ENCODE data around the gene CREB3L1. TPM values are rescaled to one million over a fixed set of nuclear protein-coding genes. Genes with fewer than 3 reads are reported as not detected.

CREB3L1 gene
- total and polyA plus RNA-seq, 2 of the 13 experiments (the other 11 are each of a cell fraction or from before 2014, with no cell fraction given) = not detected

GRCh38 chr11:46367916-46368267 lies 90.4 kb downstream of the CREB3L1 start (continued):
- TF ChIP-seq, protein P1, sequence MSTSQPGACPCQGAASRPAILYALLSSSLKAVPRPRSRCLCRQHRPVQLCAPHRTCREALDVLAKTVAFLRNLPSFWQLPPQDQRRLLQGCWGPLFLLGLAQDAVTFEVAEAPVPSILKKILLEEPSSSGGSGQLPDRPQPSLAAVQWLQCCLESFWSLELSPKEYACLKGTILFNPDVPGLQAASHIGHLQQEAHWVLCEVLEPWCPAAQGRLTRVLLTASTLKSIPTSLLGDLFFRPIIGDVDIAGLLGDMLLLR (CRISPR knock-in tag; IDR thresholded peaks at IDR 0.05) = no peak
- TF ChIP-seq ZNF574 (CRISPR knock-in tag; IDR thresholded peaks at IDR 0.05) (no peak), BCL3 (CRISPR knock-in tag; IDR thresholded peaks at IDR 0.05) (no peak), ZNF10 (CRISPR knock-in tag; IDR thresholded peaks at IDR 0.05; ENCODE audit: borderline replicate concordance, low read depth) (no peak), NFIC (IDR thresholded peaks at IDR 0.05; ENCODE audit: low read length) (no peak), NRL (CRISPR knock-in tag; IDR thresholded peaks at IDR 0.05; ENCODE audit: borderline replicate concordance) (0 out of 2 replicates have a peak, but pooled peaks have one; percentile 10)

DNA sequence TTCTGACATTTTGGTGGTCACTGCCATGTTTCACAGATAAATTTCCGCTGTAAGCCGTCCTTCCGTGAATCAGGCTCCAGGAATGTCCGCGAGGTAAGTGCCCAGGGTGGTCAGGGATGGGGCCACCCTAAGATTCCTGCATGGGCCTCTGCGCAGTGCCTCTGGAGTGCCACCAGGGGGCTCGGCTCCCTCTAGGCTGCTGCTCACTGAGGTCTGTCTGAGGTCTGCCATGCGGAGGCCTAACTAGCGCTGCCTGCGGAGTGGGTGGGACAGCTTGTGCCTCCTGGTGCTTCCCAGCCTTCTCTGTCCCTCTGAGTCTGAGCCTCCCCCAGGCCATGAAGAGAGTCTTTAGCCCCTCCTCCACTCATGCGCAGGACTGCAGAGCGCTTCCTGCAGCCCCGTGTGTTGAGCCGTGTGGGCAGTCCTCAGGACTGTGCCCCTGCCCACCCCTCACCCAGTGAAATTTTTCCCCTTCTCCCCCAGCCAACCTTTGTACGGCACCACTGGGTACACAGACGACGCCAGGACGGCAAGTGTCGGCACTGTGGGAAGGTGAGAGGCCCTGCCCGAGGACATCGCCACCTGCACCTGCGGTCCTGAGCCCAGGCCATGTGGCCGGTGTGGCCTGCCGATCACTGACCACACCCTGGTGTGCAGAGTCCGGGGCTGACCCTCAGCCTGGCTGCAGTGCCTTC lies 92.1 kb downstream of the CREB3L1 start:
- Histone ChIP-seq H4K20me1 (ENCODE audit: insufficient read depth, low read length) (no peaks in the 10 kb centered on the region), H3K4me2 (ENCODE audit: low read depth, low read length) (no peak overlapping the region), H3K27me3 (ENCODE audit: control insufficient read depth in 1 of 2, insufficient read depth in 2 of 2, low read length in 2 of 2) (no peaks in the 10 kb centered on the region), H3K79me2 (ENCODE audit: insufficient read depth, low read length) (no peaks in the 10 kb centered on the region), H2AFZ (ENCODE audit: low read length) (no peak overlapping the region), H3K27ac (ENCODE audit: extremely low read length, insufficient read depth, low read length) (no peak overlapping the region), H3K9me3 (ENCODE audit: low read length) (no peaks in the 10 kb centered on the region), H3K9ac (ENCODE audit: insufficient read depth, low read depth, low read length) (no peak overlapping the region), H3K4me3 (replicated peaks in 1 of 3; ENCODE audit: insufficient read depth in 1 of 3, low read depth in 2 of 3, low read length in 3 of 3) (no peak overlapping the region), H3K36me3 (replicated peaks in 1 of 2; ENCODE audit: control insufficient read depth in 1 of 2, insufficient read depth in 2 of 2, low read length in 2 of 2) (peaks cover 1 to 14% of the 10 kb centered on the region in 2 experiments; a peak in 2 of 5 replicates), H3K4me1 (ENCODE audit: insufficient read depth, low read length) (peaks cover 15% of the 10 kb centered on the region)
- ATAC-seq (peak; percentile 86), FAIRE-seq (peak; percentile 74), DNase-seq (ENCODE audit: low spot score) (peak; percentile 70)
- in situ Hi-C loops (cut with HindIII; ENCODE audit: extremely low pct_ligation_motif_present, low pct_unique_long_range_greater_than_20kb) = no loop called here
- intact Hi-C loops (cut with micrococcal nuclease; ENCODE audit: unreplicated experiment) = loop anchor here (1.0 kb wide), 1 partner anchor 169 kb away; no protein-coding TSS in a partner anchor
- WGBS (ENCODE audit: low lambda C conversion rate) = 85% methylated on average over 11 of the region's 25 CpGs
- POLR2A ChIA-PET = no interaction called here
- BruUV-seq (replicated peaks) = no TSS peak
- CTCF ChIA-PET (ENCODE audit: low intra/inter-chr PET ratio, low total read pairs) = interaction anchor here (1.9 kb wide), 1 partner anchor 168 kb away, joined by 11 read pairs; no protein-coding TSS in a partner anchor
- TF ChIP-seq SMC3 (IDR thresholded peaks at IDR 0.05; ENCODE audit: low read length) = peak; percentile 20; the same call in 1 of the 2 replicates
- TF ChIP-seq MYC (CRISPR knock-in tag; IDR thresholded peaks at IDR 0.05; ENCODE audit: borderline replicate concordance) = peak; percentile 31; the same call in 1 of the 2 replicates
- TF ChIP-seq, protein P2, sequence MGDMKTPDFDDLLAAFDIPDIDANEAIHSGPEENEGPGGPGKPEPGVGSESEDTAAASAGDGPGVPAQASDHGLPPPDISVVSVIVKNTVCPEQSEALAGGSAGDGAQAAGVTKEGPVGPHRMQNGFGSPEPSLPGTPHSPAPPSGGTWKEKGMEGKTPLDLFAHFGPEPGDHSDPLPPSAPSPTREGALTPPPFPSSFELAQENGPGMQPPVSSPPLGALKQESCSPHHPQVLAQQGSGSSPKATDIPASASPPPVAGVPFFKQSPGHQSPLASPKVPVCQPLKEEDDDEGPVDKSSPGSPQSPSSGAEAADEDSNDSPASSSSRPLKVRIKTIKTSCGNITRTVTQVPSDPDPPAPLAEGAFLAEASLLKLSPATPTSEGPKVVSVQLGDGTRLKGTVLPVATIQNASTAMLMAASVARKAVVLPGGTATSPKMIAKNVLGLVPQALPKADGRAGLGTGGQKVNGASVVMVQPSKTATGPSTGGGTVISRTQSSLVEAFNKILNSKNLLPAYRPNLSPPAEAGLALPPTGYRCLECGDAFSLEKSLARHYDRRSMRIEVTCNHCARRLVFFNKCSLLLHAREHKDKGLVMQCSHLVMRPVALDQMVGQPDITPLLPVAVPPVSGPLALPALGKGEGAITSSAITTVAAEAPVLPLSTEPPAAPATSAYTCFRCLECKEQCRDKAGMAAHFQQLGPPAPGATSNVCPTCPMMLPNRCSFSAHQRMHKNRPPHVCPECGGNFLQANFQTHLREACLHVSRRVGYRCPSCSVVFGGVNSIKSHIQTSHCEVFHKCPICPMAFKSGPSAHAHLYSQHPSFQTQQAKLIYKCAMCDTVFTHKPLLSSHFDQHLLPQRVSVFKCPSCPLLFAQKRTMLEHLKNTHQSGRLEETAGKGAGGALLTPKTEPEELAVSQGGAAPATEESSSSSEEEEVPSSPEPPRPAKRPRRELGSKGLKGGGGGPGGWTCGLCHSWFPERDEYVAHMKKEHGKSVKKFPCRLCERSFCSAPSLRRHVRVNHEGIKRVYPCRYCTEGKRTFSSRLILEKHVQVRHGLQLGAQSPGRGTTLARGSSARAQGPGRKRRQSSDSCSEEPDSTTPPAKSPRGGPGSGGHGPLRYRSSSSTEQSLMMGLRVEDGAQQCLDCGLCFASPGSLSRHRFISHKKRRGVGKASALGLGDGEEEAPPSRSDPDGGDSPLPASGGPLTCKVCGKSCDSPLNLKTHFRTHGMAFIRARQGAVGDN (CRISPR knock-in tag; IDR thresholded peaks at IDR 0.05) = peak; percentile 68
- peak; percentile 55 for TF ChIP-seq TEAD3 (CRISPR knock-in tag; optimal IDR thresholded peaks at IDR 0.05; ENCODE audit: borderline replicate concordance)
- peak; percentile 38; the same call in 1 of the 2 replicates for TF ChIP-seq SAP130 (CRISPR knock-in tag; IDR thresholded peaks at IDR 0.05; ENCODE audit: low read depth)
